ENCODE measurements around the gene MYO1C.

Gene MYO1C

GRCh38 chr17:1484060-1484535 is 8.4 kb downstream of the MYO1C start:
- DNase-seq, result no peak

GRCh38 chr17:1482680-1483079 is 9.8 kb downstream of the MYO1C start:
- DNase-seq, result no peak

GRCh38 chr17:1481736-1482135 is 10.8 kb downstream of the MYO1C start:
- DNase-seq, result no peak

- no peak for DNase-seq
Observed at GRCh38 chr17:1480747-1481465, 11.6 kb downstream of the MYO1C start.

- DNase-seq, result no peak
Observed at GRCh38 chr17:1478418-1478817, 14.1 kb downstream of the MYO1C start.

GRCh38 chr17:1475321-1475854 is 17.1 kb downstream of the MYO1C start:
- no peak for DNase-seq

- DNase-seq, result no peak
Observed at GRCh38 chr17:1474402-1475189, 17.9 kb downstream of the MYO1C start.

- peak in 1 of 2 donors; percentile 35 for DNase-seq
Observed at GRCh38 chr17:1473841-1474240, 18.6 kb downstream of the MYO1C start.

GRCh38 chr17:1473170-1473569 is 19.3 kb downstream of the MYO1C start:
- no peak for DNase-seq

- DNase-seq, result no peak
Observed at GRCh38 chr17:1471911-1472821, 20.3 kb downstream of the MYO1C start.

GRCh38 chr17:1471490-1471889 is 21.0 kb downstream of the MYO1C start:
- no peak for DNase-seq

- no peak for DNase-seq
Observed at GRCh38 chr17:1470755-1471462, 21.6 kb downstream of the MYO1C start.

- no peak for DNase-seq
Observed at GRCh38 chr17:1470071-1470754, 22.3 kb downstream of the MYO1C start.

GRCh38 chr17:1469231-1469852 is 23.1 kb downstream of the MYO1C start:
- DNase-seq, result no peak

GRCh38 chr17:1467898-1468492 is 24.5 kb downstream of the MYO1C start:
- peak in 1 of 2 donors; percentile 49 for DNase-seq

- DNase-seq, result no peak
Observed at GRCh38 chr17:1467258-1467657, 25.2 kb downstream of the MYO1C start.

GRCh38 chr17:1464186-1464585 is 28.3 kb downstream of the MYO1C start:
- no peak for DNase-seq

GRCh38 chr17:1462164-1463112 is 30.0 kb downstream of the MYO1C start:
- DNase-seq, result no peak

- peak in 1 of 2 donors; percentile 22 for DNase-seq
Observed at GRCh38 chr17:1461198-1461944, 31.1 kb downstream of the MYO1C start.

Measured in CD4-positive, alpha-beta T cell treated with Interferon alpha-2 for 1 hour (primary cell).